ENCODE results near the gene MCOLN1. TPM values are rescaled to one million over a fixed set of nuclear protein-coding genes. Genes with fewer than 3 reads are reported as not detected.

Gene MCOLN1
- total and polyA plus RNA-seq, 5 donors from 2014 or later, result 8.6 to 15.2 (median 12.0) TPM

GRCh38 chr19:7550169-7550770, 27.8 kb downstream of the MCOLN1 start:
- Histone ChIP-seq H3K36me3 (ENCODE audit: control insufficient read depth, insufficient read depth, low read length) (peaks cover 10% of the 10 kb centered on the region), H3K27ac (ENCODE audit: insufficient read depth, low read length, poor library complexity, severe bottlenecking) (no peak overlapping the region), H3K9me3 (ENCODE audit: control insufficient read depth in 2 of 2, low read length in 2 of 2) (no peaks in the 10 kb centered on the region), H3K4me1 (ENCODE audit: control insufficient read depth, insufficient read depth, low read length, poor library complexity, severe bottlenecking) (no peaks in the 10 kb centered on the region), H3K27me3 (ENCODE audit: control insufficient read depth, insufficient read depth, low read length) (no peaks in the 10 kb centered on the region), H3K4me3 (ENCODE audit: low read depth, low read length) (no peak overlapping the region)
- H3K4me3 Mint-ChIP-seq, result no peak overlapping the region
- DNase-seq (no peak), ATAC-seq (ENCODE audit: low read depth in 2 of 2) (no peak)
- no peak overlapping the region for H3K27ac Mint-ChIP-seq
- peaks cover 15% of the 10 kb centered on the region for H3K36me3 Mint-ChIP-seq
- peaks cover 0 to 1% (median 0%) of the 10 kb centered on the region in 7 donors for H3K9me3 Mint-ChIP-seq
- H3K27me3 Mint-ChIP-seq, result no peaks in the 10 kb centered on the region
- peaks cover 0 to 12% (median 7%) of the 10 kb centered on the region in 4 donors for H3K4me1 Mint-ChIP-seq

DNA sequence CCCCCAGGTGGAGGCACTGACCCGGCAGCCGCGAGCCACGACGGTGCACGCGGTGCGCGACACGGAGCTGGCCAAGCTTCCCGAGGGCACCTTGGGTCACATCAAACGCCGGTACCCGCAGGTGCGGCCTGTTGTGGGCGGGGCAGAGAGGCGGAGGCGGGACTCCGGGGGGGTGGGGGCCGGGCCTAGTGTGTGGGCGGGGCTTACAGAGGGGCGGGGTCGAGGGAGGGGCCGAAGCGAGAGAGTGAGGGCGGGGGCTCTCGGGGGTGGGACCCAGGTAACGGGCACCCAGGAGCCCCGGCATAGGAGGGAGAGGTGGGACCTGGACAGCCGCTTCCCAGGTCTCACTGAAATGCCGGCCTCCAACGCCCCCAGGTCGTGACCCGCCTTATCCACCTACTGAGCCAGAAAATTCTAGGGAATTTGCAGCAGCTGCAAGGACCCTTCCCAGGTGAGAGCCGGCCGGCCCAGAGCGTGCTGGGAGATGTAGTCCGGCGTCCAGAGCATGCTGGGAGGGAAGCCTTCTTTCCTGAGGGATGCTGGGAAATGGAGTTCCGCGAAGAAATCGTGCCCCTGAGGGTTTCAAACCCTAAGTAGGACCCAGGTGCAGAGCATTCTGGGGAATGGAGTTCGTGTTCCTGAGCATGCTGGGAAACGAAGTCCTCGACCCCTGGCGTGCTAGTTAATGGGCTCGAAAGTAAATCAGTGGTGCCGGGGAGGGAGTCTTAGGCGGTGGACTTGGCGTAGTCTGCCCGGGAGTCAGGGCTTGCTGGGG, 28.8 kb downstream of the MCOLN1 start:
- Mint-ChIP-seq H3K4me3 (no peak overlapping the region), H3K4me1 (peaks cover 0 to 8% (median 3%) of the 10 kb centered on the region in 4 donors), H3K27ac (peak overlapping the region in 1 of 3 donors; percentile 43), H3K36me3 (peaks cover 10% of the 10 kb centered on the region), H3K27me3 (no peaks in the 10 kb centered on the region), H3K9me3 (no peaks in the 10 kb centered on the region)
- Histone ChIP-seq H3K4me3 (ENCODE audit: low read depth, low read length) (no peak overlapping the region), H3K27me3 (ENCODE audit: control insufficient read depth, insufficient read depth, low read length) (no peaks in the 10 kb centered on the region), H3K27ac (ENCODE audit: insufficient read depth, low read length, poor library complexity, severe bottlenecking) (no peak overlapping the region), H3K4me1 (ENCODE audit: control insufficient read depth, insufficient read depth, low read length, poor library complexity, severe bottlenecking) (no peaks in the 10 kb centered on the region), H3K9me3 (ENCODE audit: control insufficient read depth in 2 of 2, low read length in 2 of 2) (no peaks in the 10 kb centered on the region), H3K36me3 (ENCODE audit: control insufficient read depth, insufficient read depth, low read length) (peaks cover 11% of the 10 kb centered on the region)
- peak in 2 of 3 donors; percentile 31 to 67 for DNase-seq
- ATAC-seq (ENCODE audit: low read depth in 2 of 2), result peak in 1 of 2 donors; percentile 47

- Histone ChIP-seq H3K36me3 (ENCODE audit: control insufficient read depth, insufficient read depth, low read length) (peaks cover 25% of the 10 kb centered on the region), H3K27ac (ENCODE audit: insufficient read depth, low read length, poor library complexity, severe bottlenecking) (no peak overlapping the region), H3K4me1 (ENCODE audit: control insufficient read depth, insufficient read depth, low read length, poor library complexity, severe bottlenecking) (no peaks in the 10 kb centered on the region), H3K4me3 (ENCODE audit: low read depth, low read length) (no peak overlapping the region), H3K9me3 (ENCODE audit: control insufficient read depth in 2 of 2, low read length in 2 of 2) (no peaks in the 10 kb centered on the region), H3K27me3 (ENCODE audit: control insufficient read depth, insufficient read depth, low read length) (no peaks in the 10 kb centered on the region)
- Mint-ChIP-seq H3K4me1 (peaks cover 0 to 8% (median 3%) of the 10 kb centered on the region in 4 donors), H3K4me3 (no peak overlapping the region), H3K36me3 (peaks cover 15% of the 10 kb centered on the region), H3K27me3 (no peaks in the 10 kb centered on the region), H3K27ac (peak overlapping the region in 1 of 3 donors; percentile 36), H3K9me3 (no peaks in the 10 kb centered on the region)
- DNase-seq (no peak), ATAC-seq (ENCODE audit: low read depth in 2 of 2) (no peak)
Observed at GRCh38 chr19:7552781-7553180, 30.4 kb downstream of the MCOLN1 start.

- Histone ChIP-seq H3K4me1 (ENCODE audit: control insufficient read depth, insufficient read depth, low read length, poor library complexity, severe bottlenecking) (no peaks in the 10 kb centered on the region), H3K4me3 (ENCODE audit: low read depth, low read length) (no peak overlapping the region), H3K9me3 (ENCODE audit: control insufficient read depth in 2 of 2, low read length in 2 of 2) (no peaks in the 10 kb centered on the region), H3K36me3 (ENCODE audit: control insufficient read depth, insufficient read depth, low read length) (peaks cover 37% of the 10 kb centered on the region), H3K27ac (ENCODE audit: insufficient read depth, low read length, poor library complexity, severe bottlenecking) (no peak overlapping the region), H3K27me3 (ENCODE audit: control insufficient read depth, insufficient read depth, low read length) (no peaks in the 10 kb centered on the region)
- Mint-ChIP-seq H3K36me3 (peaks cover 28% of the 10 kb centered on the region), H3K4me3 (no peak overlapping the region), H3K9me3 (no peaks in the 10 kb centered on the region), H3K27ac (no peak overlapping the region), H3K4me1 (peaks cover 0 to 8% (median 3%) of the 10 kb centered on the region in 4 donors), H3K27me3 (no peaks in the 10 kb centered on the region)
- ATAC-seq (ENCODE audit: low read depth in 2 of 2) (no peak), DNase-seq (no peak)
Observed at GRCh38 chr19:7554565-7554964, 32.1 kb downstream of the MCOLN1 start.

- no peaks in the 10 kb centered on the region for H3K27me3 Mint-ChIP-seq
- no peak overlapping the region for H3K4me3 Mint-ChIP-seq
- H3K27me3 ChIP-seq (ENCODE audit: control insufficient read depth, insufficient read depth, low read length), result no peaks in the 10 kb centered on the region
- H3K36me3 ChIP-seq (ENCODE audit: control insufficient read depth, insufficient read depth, low read length), result peaks cover 33% of the 10 kb centered on the region
- no peaks in the 10 kb centered on the region for H3K9me3 Mint-ChIP-seq
- H3K4me1 Mint-ChIP-seq, result peaks cover 0 to 8% (median 3%) of the 10 kb centered on the region in 4 donors
- H3K4me3 ChIP-seq (ENCODE audit: low read depth, low read length), result no peak overlapping the region
- H3K4me1 ChIP-seq (ENCODE audit: control insufficient read depth, insufficient read depth, low read length, poor library complexity, severe bottlenecking), result no peaks in the 10 kb centered on the region
- H3K9me3 ChIP-seq (ENCODE audit: control insufficient read depth in 2 of 2, low read length in 2 of 2), result no peaks in the 10 kb centered on the region
- ATAC-seq (ENCODE audit: low read depth in 2 of 2) (no peak), DNase-seq (no peak)
- no peak overlapping the region for H3K27ac Mint-ChIP-seq
- H3K36me3 Mint-ChIP-seq, result peaks cover 30% of the 10 kb centered on the region
- H3K27ac ChIP-seq (ENCODE audit: insufficient read depth, low read length, poor library complexity, severe bottlenecking), result no peak overlapping the region
Observed at GRCh38 chr19:7554990-7555864, 32.8 kb downstream of the MCOLN1 start.

DNA sequence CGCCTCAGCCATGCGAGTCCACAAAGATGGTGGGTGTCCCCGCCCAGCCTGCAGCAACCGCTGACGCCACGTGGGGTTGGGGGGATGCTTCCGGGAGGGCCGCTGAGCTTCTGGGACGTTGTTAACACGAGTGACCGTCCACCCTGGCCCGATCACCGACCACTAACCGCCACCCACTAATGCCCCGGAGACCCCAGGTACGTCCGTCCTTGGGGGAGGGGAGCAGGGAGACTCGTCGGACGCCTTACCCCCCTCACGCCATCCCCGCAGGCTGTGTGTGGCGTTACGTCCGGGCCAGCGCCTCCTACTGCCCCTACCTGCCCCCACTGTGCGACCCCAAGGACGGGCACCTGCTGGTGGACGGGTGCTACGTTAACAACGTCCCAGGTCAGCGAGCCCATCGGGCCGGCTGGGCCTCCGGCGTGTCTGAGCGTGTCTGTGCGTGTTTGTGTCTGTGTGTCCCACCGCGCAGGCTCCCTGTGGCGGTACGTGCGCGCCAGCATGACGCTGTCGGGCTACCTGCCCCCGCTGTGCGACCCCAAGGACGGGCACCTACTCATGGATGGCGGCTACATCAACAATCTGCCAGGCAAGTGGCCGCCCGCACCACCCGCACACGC, 34.4 kb downstream of the MCOLN1 start:
- Histone ChIP-seq H3K27me3 (ENCODE audit: control insufficient read depth, insufficient read depth, low read length) (no peaks in the 10 kb centered on the region), H3K4me3 (ENCODE audit: low read depth, low read length) (no peak overlapping the region), H3K36me3 (ENCODE audit: control insufficient read depth, insufficient read depth, low read length) (peaks cover 31% of the 10 kb centered on the region), H3K4me1 (ENCODE audit: control insufficient read depth, insufficient read depth, low read length, poor library complexity, severe bottlenecking) (no peaks in the 10 kb centered on the region), H3K9me3 (ENCODE audit: control insufficient read depth in 2 of 2, low read length in 2 of 2) (no peaks in the 10 kb centered on the region), H3K27ac (ENCODE audit: insufficient read depth, low read length, poor library complexity, severe bottlenecking) (no peak overlapping the region)
- H3K36me3 Mint-ChIP-seq, result peaks cover 28% of the 10 kb centered on the region
- ATAC-seq (ENCODE audit: low read depth in 2 of 2) (no peak), DNase-seq (no peak)
- H3K27ac Mint-ChIP-seq, result no peak overlapping the region
- no peak overlapping the region for H3K4me3 Mint-ChIP-seq
- no peaks in the 10 kb centered on the region for H3K9me3 Mint-ChIP-seq
- peaks cover 0 to 6% (median 1%) of the 10 kb centered on the region in 4 donors for H3K4me1 Mint-ChIP-seq
- H3K27me3 Mint-ChIP-seq, result no peaks in the 10 kb centered on the region

DNA sequence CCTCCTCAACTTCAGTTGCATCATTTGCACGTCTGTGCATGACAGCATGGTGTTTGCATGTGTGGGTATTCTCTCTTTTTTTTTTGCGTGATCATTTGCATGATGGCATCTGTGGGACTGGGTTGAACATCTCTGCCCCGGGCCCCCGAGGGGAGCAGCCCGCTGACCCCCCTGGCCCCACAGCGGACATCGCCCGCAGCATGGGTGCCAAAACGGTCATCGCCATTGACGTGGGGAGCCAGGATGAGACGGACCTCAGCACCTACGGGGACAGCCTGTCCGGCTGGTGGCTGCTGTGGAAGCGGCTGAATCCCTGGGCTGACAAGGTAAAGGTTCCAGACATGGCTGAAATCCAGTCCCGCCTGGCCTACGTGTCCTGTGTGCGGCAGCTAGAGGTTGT, 36.2 kb downstream of the MCOLN1 start:
- no peaks in the 10 kb centered on the region for H3K27me3 ChIP-seq (ENCODE audit: control insufficient read depth, insufficient read depth, low read length)
- ATAC-seq (ENCODE audit: low read depth in 2 of 2), result no peak
- peaks cover 0 to 1% (median 0%) of the 10 kb centered on the region in 7 donors for H3K9me3 Mint-ChIP-seq
- H3K27ac ChIP-seq (ENCODE audit: insufficient read depth, low read length, poor library complexity, severe bottlenecking), result no peak overlapping the region
- no peak overlapping the region for H3K4me3 Mint-ChIP-seq
- no peak overlapping the region for H3K4me3 ChIP-seq (ENCODE audit: low read depth, low read length)
- H3K4me1 Mint-ChIP-seq, result no peaks in the 10 kb centered on the region
- H3K36me3 Mint-ChIP-seq, result peaks cover 24% of the 10 kb centered on the region
- H3K36me3 ChIP-seq (ENCODE audit: control insufficient read depth, insufficient read depth, low read length), result peaks cover 28% of the 10 kb centered on the region
- no peak overlapping the region for H3K27ac Mint-ChIP-seq
- no peaks in the 10 kb centered on the region for H3K27me3 Mint-ChIP-seq
- no peak for DNase-seq
- H3K4me1 ChIP-seq (ENCODE audit: control insufficient read depth, insufficient read depth, low read length, poor library complexity, severe bottlenecking), result no peaks in the 10 kb centered on the region
- no peaks in the 10 kb centered on the region for H3K9me3 ChIP-seq (ENCODE audit: control insufficient read depth in 2 of 2, low read length in 2 of 2)

All from CD4-positive, CD25-positive, alpha-beta regulatory T cell (primary cell).